Breast epithelium (tissue), 4 donors: ENCODE measurements around the gene ZMIZ1. TPM values are rescaled to one million over a fixed set of nuclear protein-coding genes. Genes with fewer than 3 reads are reported as not detected.
A peak's percentile ranks its signal among the peaks of the same experiment; 100 is the strongest.

Experiments used
- DNase-seq, 2 donors: peaks; one replicate each; pipeline ENCODE4 v3.0.0-alpha.2; 2019; ENCODE audit warnings: low spot score in 2 of 2
- H3K27ac ChIP-seq, 2 donors: fragments of 200-600 bp; sonication (generic) in 1 of 2; one replicate each; pipeline ENCODE4 v1.5.1; 2016 to 2019; ENCODE audit warnings: mild to moderate bottlenecking in 1 of 2
- H3K27me3 ChIP-seq, 2 donors: fragments of 200-600 bp; sonication (generic) in 1 of 2; one replicate each; pipeline versions ENCODE4 v1.5.1 to v1.6.0; 2017 to 2019; ENCODE audit warnings: control low read depth in 1 of 2, mild to moderate bottlenecking in 1 of 2
- H3K36me3 ChIP-seq: fragments of 200-600 bp; one replicate; pipeline ENCODE4 v1.5.1; 2019
- H3K4me1 ChIP-seq, 2 donors: fragments of 200-600 bp; sonication (generic); one replicate each; pipeline ENCODE4 v1.5.1; 2016 to 2019; ENCODE audit warnings: control low read depth in 1 of 2
- H3K4me3 ChIP-seq, 3 donors: fragments of 200-600 bp; sonication (generic); 1 replicate in 2 of 3; 2 replicates in 1 of 3; pipeline ENCODE4 v1.5.1; 2016 to 2019; ENCODE audit warnings: mild to moderate bottlenecking in 3 of 3, moderate library complexity in 2 of 3
- H3K9me3 ChIP-seq, 2 donors: fragments of 200-600 bp; sonication (generic) in 1 of 2; one replicate each; pipeline ENCODE4 v1.5.1; 2016 to 2019; ENCODE audit warnings: control low read depth in 1 of 2
- CTCF ChIP-seq, 3 donors: fragments of 450-650 bp; IDR thresholded peaks; one replicate each; pipeline ENCODE4 v1.5.1; 2016 to 2017; ENCODE audit warnings: antibody characterized with exemption in 3 of 3, mild to moderate bottlenecking in 3 of 3, moderate library complexity in 3 of 3
- POLR2A ChIP-seq: fragments of 450-650 bp; IDR thresholded peaks from one replicate; pipeline ENCODE4 v1.6.1; 2016; ENCODE audit warnings: antibody characterized with exemption, mild to moderate bottlenecking, moderate library complexity
- POLR2AphosphoS5 ChIP-seq, 3 donors: sonication (generic); formaldehyde crosslinking; IDR thresholded peaks; one replicate each; pipeline ENCODE4 v1.6.1; 2017; ENCODE audit warnings: antibody characterized with exemption in 3 of 3
- intact Hi-C: fragments of 100-400 bp; cut with DNase I; formaldehyde crosslinking; loops from one replicate; pipeline ENCODE4 v1.15.1; 2023; ENCODE audit warnings: low total_unique reads
- total RNA-seq, 3 donors: library from RNA; depleted of rRNA; stranded (reverse); fragments of >200 nt; gene quantifications; one replicate each; pipeline ENCODE4 v1.1.0, GENCODE V29; 2016

ZMIZ1 gene
- total RNA-seq, 3 donors from 2014 or later = 34.4 to 63.7 (median 39.8) TPM

GRCh38 chr10:79178614-79179163 lies 109.9 kb downstream of the ZMIZ1 start:
- Histone ChIP-seq H3K27ac (peak overlapping the region; percentile 35 to 81), H3K36me3 (no peaks in the 10 kb centered on the region), H3K27me3 (no peaks in the 10 kb centered on the region), H3K9me3 (no peaks in the 10 kb centered on the region), H3K4me1 (peaks cover 14 to 25% of the 10 kb centered on the region in 2 donors), H3K4me3 (no peak overlapping the region)
- TF ChIP-seq POLR2A = no peak
- no peak for TF ChIP-seq CTCF (IDR thresholded peaks at IDR 0.05)
- TF ChIP-seq POLR2AphosphoS5 (IDR thresholded peaks at IDR 0.05) = no peak
- intact Hi-C loops = no loop called here
- DNase-seq = no peak

DNA sequence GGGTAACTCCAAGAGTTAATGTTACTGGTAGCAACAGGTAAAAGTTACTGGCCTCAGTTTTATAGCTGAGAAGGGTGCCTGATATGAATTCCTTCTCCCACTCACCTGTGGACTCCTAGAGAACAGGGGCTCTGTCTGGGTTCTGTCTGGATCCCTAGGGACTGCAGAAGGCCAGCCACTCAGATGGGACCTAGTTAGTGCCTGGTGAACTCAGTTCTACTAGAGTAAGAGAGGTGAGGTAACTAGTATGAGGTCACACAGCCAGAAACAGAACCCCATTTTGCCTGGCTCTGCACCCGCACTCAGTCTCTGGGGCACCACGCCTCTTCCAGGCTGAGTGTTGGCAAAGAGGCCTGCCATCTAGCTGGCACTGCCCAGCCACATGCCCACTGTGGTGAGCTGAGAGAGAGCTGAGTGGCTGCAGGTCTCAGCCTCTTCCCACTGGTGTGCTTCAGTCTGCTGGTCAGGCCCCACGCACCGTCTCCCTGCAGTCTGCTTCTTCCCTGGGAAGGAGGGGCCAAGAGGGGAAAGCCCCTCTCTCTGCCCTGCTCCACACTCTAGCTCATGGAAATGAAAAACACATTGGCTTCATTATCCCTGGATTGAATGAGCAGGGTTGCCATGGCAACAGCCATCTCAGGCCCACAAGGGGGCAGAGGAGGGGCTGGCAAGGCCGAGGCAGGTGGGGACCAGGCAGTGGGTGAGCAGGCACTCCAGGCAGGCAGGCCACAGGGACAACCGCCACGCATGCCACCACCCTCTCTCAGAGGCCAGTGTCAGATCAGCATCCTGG lies 110.6 kb downstream of the ZMIZ1 start:
- no peaks in the 10 kb centered on the region for H3K27me3 ChIP-seq
- H3K27ac ChIP-seq = peak overlapping the region; percentile 35 to 81
- no peaks in the 10 kb centered on the region for H3K9me3 ChIP-seq
- no peak for DNase-seq
- intact Hi-C loops = no loop called here
- no peak for TF ChIP-seq CTCF (IDR thresholded peaks at IDR 0.05)
- no peak for TF ChIP-seq POLR2A
- TF ChIP-seq POLR2AphosphoS5 (IDR thresholded peaks at IDR 0.05) = no peak
- H3K4me1 ChIP-seq = peaks cover 20 to 25% of the 10 kb centered on the region in 2 donors
- H3K4me3 ChIP-seq = no peak overlapping the region
- H3K36me3 ChIP-seq = no peaks in the 10 kb centered on the region

- no peaks in the 10 kb centered on the region for H3K27me3 ChIP-seq
- no peak overlapping the region for H3K4me3 ChIP-seq
- intact Hi-C loops = loop anchor here (10.0 kb wide), 1 partner anchor 1135 kb away; no protein-coding TSS in a partner anchor
- peak overlapping the region; percentile 35 to 81 for H3K27ac ChIP-seq
- no peak for TF ChIP-seq POLR2A
- TF ChIP-seq CTCF (IDR thresholded peaks at IDR 0.05) = no peak
- no peak for TF ChIP-seq POLR2AphosphoS5 (IDR thresholded peaks at IDR 0.05)
- DNase-seq = no peak
- H3K4me1 ChIP-seq = peaks cover 24 to 25% of the 10 kb centered on the region in 2 donors
- H3K9me3 ChIP-seq = no peaks in the 10 kb centered on the region
- H3K36me3 ChIP-seq = no peaks in the 10 kb centered on the region
Measured at GRCh38 chr10:79179957-79180309, 111.2 kb downstream of the ZMIZ1 start.

GRCh38 chr10:79180414-79181221 lies 111.9 kb downstream of the ZMIZ1 start:
- Histone ChIP-seq H3K4me1 (peaks cover 24% of the 10 kb centered on the region in 2 donors), H3K36me3 (no peaks in the 10 kb centered on the region), H3K9me3 (no peaks in the 10 kb centered on the region), H3K4me3 (no peak overlapping the region), H3K27me3 (no peaks in the 10 kb centered on the region), H3K27ac (peak overlapping the region; percentile 35 to 81)
- intact Hi-C loops = loop anchor here (10.0 kb wide), 1 partner anchor 1136 kb away; no protein-coding TSS in a partner anchor
- TF ChIP-seq POLR2A (no peak), CTCF (IDR thresholded peaks at IDR 0.05) (no peak), POLR2AphosphoS5 (IDR thresholded peaks at IDR 0.05) (no peak)
- no peak for DNase-seq
